HepG2 (cell line): ENCODE measurements around the gene NTN5. TPM values are rescaled to one million over a fixed set of nuclear protein-coding genes. Genes with fewer than 3 reads are reported as not detected.

Experiments used
- ASH2L ChIP-seq: fragments of 300-600, 200-600 bp; sonication (generic); IDR thresholded peaks from 2 replicates; pipeline ENCODE4 v1.7.0; 2017; ENCODE audit warnings: low read depth, mild to moderate bottlenecking, moderate library complexity, mixed read lengths, low read length; ENCODE audit not compliant: insufficient read length
- FOXA3 ChIP-seq: IDR thresholded peaks from 2 replicates; pipeline ENCODE4 v1.6.1; 2016; ENCODE audit warnings: missing genetic modification reagents, missing compliant biosample characterization
- IKZF5 ChIP-seq: IDR thresholded peaks from 2 replicates; pipeline ENCODE4 v1.6.1; 2018; ENCODE audit warnings: missing genetic modification reagents, mild to moderate bottlenecking, missing compliant biosample characterization
- IRX3 ChIP-seq: sonication (generic); formaldehyde crosslinking; IDR thresholded peaks from 2 replicates; pipeline ENCODE4 v1.8.1; 2023; ENCODE audit warnings: mild to moderate bottlenecking, low read depth, missing genetic modification reagents, borderline replicate concordance
- JUND ChIP-seq: sonication (generic); formaldehyde crosslinking; IDR thresholded peaks from 2 replicates; pipeline ENCODE4 v1.8.0; 2022; ENCODE audit warnings: mild to moderate bottlenecking, missing genetic modification reagents
- RARA ChIP-seq: IDR thresholded peaks from 2 replicates; pipeline ENCODE4 v1.6.1; 2016; ENCODE audit warnings: missing genetic modification reagents, missing compliant biosample characterization
- ZBTB7B ChIP-seq: sonication (generic); formaldehyde crosslinking; IDR thresholded peaks from 2 replicates; pipeline ENCODE4 v1.4.0; 2020; ENCODE audit warnings: missing genetic modification reagents
- ZC3H4 ChIP-seq: sonication (generic); formaldehyde crosslinking; IDR thresholded peaks from 2 replicates; pipeline ENCODE4 v1.4.0; 2020; ENCODE audit warnings: missing genetic modification reagents, borderline replicate concordance
- ZNF263 ChIP-seq: sonication (generic); formaldehyde crosslinking; IDR thresholded peaks from 2 replicates; pipeline ENCODE4 v1.4.0; 2020; ENCODE audit warnings: missing genetic modification reagents
- ZNF33A ChIP-seq: sonication (generic); formaldehyde crosslinking; IDR thresholded peaks from 2 replicates; pipeline ENCODE4 v1.5.1; 2020; ENCODE audit warnings: missing genetic modification reagents, mild to moderate bottlenecking, moderate library complexity, borderline replicate concordance
- ZNF44 ChIP-seq: sonication (generic); formaldehyde crosslinking; IDR thresholded peaks from 2 replicates; pipeline ENCODE4 v1.5.1; 2020; ENCODE audit warnings: mild to moderate bottlenecking, missing genetic modification reagents
- ZNF709 ChIP-seq: sonication (generic); formaldehyde crosslinking; IDR thresholded peaks from 2 replicates; pipeline ENCODE4 v1.5.0; 2020; ENCODE audit warnings: mild to moderate bottlenecking, missing genetic modification reagents
- ZNF713 ChIP-seq: sonication (generic); formaldehyde crosslinking; IDR thresholded peaks from 2 replicates; pipeline ENCODE4 v1.4.0; 2020; ENCODE audit warnings: mild to moderate bottlenecking, missing genetic modification reagents
- polyA plus RNA-seq, 8 experiments: library from polyadenylated mRNA; depleted of rRNA in 3 of 8; stranded (reverse) in 7 of 8; unstranded in 1 of 8; fragments of >200 nt; fragmentation: Illumina TruSeq in 4 of 8; extraction: Trizol in 4 of 8; gene quantifications; 2 replicates each; pipeline versions ENCODE4 v1.2.1 to v1.2.3, GENCODE V29; 2011 to 2016; ENCODE audit warnings: low read depth in 4 of 8, missing spikeins in 1 of 8, mixed read lengths in 1 of 8; ENCODE audit not compliant: insufficient read depth in 1 of 8
- total RNA-seq, 5 experiments: library from RNA; depleted of rRNA; stranded (reverse); fragments of >200 nt; fragmentation: Illumina TruSeq; extraction: Trizol; gene quantifications; 2 replicates each; pipeline ENCODE4 v1.2.3, GENCODE V29; 2016; ENCODE audit warnings: low read depth in 1 of 5
- TF ChIP-seq, protein P1 (sequence below): sonication (generic); formaldehyde crosslinking; conservative IDR thresholded peaks from 2 replicates; pipeline ENCODE4 v1.4.0; 2020; ENCODE audit warnings: missing genetic modification reagents
- TF ChIP-seq, protein P2 (sequence below): sonication (generic); formaldehyde crosslinking; IDR thresholded peaks from 2 replicates; pipeline ENCODE4 v1.4.0; 2020; ENCODE audit warnings: missing genetic modification reagents, borderline replicate concordance
- TF ChIP-seq, protein P3 (sequence below), 2 experiments: sonication (generic) in 1 of 2; formaldehyde crosslinking in 1 of 2; IDR thresholded peaks; 2 replicates each; pipeline versions ENCODE4 v1.5.1 to v1.6.1; 2011 to 2020; ENCODE audit warnings: borderline replicate concordance in 1 of 2, low read depth in 1 of 2, low read length in 1 of 2, mild to moderate bottlenecking in 1 of 2, missing genetic modification reagents in 1 of 2, moderate library complexity in 1 of 2
- TF ChIP-seq, protein P4 (sequence below): sonication (generic); formaldehyde crosslinking; IDR thresholded peaks from 2 replicates; pipeline ENCODE4 v1.4.0; 2020; ENCODE audit warnings: missing genetic modification reagents, borderline replicate concordance

NTN5 gene
- total and polyA plus RNA-seq, 2 of the 13 experiments (the other 11 are each of a cell fraction or from before 2014, with no cell fraction given): 0.05 TPM; not detected in 1

DNA sequence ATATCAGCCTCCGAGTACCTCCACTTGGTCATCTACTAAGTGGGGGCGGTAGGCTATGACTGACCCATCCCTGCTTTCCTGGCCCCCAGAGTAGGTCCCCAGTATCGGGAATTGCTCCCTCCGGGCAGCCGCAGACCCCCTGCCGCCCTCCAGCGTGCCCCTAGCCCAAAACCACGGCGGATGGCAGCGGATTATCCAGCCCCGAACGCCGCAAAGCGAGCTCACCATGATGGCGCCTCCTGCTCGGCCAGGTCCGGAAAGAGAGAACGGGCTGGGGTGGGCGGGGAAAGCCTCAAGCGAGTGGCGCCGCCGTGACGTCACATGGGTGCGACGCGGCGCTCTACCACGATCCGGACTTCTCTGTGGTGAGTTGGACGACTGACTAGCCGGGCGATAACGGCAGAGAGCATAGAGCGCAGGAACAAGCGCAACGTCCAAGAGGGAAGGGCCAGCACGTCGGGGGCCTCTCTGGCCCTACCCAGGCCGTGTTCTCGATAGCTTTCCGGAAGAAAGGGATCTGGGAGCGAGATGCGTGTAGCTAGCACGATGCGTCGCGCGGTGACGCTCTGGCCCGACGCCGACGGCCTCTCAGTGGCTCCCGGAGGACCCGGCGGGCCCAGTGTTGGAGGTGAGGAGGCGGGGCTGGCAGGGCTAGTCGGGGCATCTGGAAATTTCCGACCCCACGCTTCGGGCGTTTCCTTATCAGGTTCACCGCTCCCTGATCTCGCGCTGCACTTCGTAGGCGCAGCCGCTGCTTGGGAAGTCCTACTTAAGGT is 53.7 kb downstream of the NTN5 start, which contains the start of the genes RPL18 and SPHK2 (continued):
- TF ChIP-seq, protein P1, sequence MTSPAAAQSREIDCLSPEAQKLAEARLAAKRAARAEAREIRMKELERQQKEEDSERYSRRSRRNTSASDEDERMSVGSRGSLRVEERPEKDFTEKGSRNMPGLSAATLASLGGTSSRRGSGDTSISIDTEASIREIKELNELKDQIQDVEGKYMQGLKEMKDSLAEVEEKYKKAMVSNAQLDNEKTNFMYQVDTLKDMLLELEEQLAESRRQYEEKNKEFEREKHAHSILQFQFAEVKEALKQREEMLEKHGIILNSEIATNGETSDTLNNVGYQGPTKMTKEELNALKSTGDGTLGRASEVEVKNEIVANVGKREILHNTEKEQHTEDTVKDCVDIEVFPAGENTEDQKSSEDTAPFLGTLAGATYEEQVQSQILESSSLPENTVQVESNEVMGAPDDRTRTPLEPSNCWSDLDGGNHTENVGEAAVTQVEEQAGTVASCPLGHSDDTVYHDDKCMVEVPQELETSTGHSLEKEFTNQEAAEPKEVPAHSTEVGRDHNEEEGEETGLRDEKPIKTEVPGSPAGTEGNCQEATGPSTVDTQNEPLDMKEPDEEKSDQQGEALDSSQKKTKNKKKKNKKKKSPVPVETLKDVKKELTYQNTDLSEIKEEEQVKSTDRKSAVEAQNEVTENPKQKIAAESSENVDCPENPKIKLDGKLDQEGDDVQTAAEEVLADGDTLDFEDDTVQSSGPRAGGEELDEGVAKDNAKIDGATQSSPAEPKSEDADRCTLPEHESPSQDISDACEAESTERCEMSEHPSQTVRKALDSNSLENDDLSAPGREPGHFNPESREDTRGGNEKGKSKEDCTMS (CRISPR knock-in tag): no peak
- TF ChIP-seq, protein P2, sequence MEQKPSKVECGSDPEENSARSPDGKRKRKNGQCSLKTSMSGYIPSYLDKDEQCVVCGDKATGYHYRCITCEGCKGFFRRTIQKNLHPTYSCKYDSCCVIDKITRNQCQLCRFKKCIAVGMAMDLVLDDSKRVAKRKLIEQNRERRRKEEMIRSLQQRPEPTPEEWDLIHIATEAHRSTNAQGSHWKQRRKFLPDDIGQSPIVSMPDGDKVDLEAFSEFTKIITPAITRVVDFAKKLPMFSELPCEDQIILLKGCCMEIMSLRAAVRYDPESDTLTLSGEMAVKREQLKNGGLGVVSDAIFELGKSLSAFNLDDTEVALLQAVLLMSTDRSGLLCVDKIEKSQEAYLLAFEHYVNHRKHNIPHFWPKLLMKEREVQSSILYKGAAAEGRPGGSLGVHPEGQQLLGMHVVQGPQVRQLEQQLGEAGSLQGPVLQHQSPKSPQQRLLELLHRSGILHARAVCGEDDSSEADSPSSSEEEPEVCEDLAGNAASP (CRISPR knock-in tag): peak; percentile 86
- TF ChIP-seq ZNF263 (CRISPR knock-in tag): peak; percentile 66
- TF ChIP-seq RARA: peak; percentile 58
- peak; percentile 97 for TF ChIP-seq ZNF44 (CRISPR knock-in tag)
- no peak for TF ChIP-seq IRX3 (CRISPR knock-in tag)
- TF ChIP-seq ZBTB7B: peak; percentile 82
- peak; percentile 82 for TF ChIP-seq ASH2L
- no peak for TF ChIP-seq ZC3H4 (CRISPR knock-in tag)
- peak; percentile 76; the same call in 1 of the 2 replicates for TF ChIP-seq ZNF709
- TF ChIP-seq, protein P3, sequence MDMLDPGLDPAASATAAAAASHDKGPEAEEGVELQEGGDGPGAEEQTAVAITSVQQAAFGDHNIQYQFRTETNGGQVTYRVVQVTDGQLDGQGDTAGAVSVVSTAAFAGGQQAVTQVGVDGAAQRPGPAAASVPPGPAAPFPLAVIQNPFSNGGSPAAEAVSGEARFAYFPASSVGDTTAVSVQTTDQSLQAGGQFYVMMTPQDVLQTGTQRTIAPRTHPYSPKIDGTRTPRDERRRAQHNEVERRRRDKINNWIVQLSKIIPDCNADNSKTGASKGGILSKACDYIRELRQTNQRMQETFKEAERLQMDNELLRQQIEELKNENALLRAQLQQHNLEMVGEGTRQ (IDR thresholded peaks at IDR 0.05; ENCODE audit: low read depth, low read length): no peak
- TF ChIP-seq, protein P3 (CRISPR knock-in tag; IDR thresholded peaks at IDR 0.05; ENCODE audit: borderline replicate concordance): peak; percentile 69; the same call in 1 of the 2 replicates
- peak; percentile 83; the same call in 1 of the 2 replicates for TF ChIP-seq JUND (CRISPR knock-in tag)
- no peak for TF ChIP-seq ZNF713
- TF ChIP-seq, protein P4, sequence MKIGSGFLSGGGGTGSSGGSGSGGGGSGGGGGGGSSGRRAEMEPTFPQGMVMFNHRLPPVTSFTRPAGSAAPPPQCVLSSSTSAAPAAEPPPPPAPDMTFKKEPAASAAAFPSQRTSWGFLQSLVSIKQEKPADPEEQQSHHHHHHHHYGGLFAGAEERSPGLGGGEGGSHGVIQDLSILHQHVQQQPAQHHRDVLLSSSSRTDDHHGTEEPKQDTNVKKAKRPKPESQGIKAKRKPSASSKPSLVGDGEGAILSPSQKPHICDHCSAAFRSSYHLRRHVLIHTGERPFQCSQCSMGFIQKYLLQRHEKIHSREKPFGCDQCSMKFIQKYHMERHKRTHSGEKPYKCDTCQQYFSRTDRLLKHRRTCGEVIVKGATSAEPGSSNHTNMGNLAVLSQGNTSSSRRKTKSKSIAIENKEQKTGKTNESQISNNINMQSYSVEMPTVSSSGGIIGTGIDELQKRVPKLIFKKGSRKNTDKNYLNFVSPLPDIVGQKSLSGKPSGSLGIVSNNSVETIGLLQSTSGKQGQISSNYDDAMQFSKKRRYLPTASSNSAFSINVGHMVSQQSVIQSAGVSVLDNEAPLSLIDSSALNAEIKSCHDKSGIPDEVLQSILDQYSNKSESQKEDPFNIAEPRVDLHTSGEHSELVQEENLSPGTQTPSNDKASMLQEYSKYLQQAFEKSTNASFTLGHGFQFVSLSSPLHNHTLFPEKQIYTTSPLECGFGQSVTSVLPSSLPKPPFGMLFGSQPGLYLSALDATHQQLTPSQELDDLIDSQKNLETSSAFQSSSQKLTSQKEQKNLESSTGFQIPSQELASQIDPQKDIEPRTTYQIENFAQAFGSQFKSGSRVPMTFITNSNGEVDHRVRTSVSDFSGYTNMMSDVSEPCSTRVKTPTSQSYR (CRISPR knock-in tag): no peak
- peak; percentile 99 for TF ChIP-seq IKZF5 (CRISPR knock-in tag)
- TF ChIP-seq ZNF33A (CRISPR knock-in tag): 0 out of 2 replicates have a peak, but pooled peaks have one; percentile 96
- peak; percentile 82 for TF ChIP-seq FOXA3 (CRISPR knock-in tag)
